ENCODE results near the gene OST4.
A peak's percentile ranks its signal among the peaks of the same experiment; 100 is the strongest.
"Not testable (repeated sequence)": the region's sequence is repeated elsewhere in the genome, so short reads cannot be mapped to it uniquely, and the experiment has no call there.

OST4 gene

GRCh38 chr2:27071277-27071989, at the start of gene OST4:
Gene OST4 (minus strand): TSS chr2:27071654.
- DNase-seq (ENCODE audit: low read depth in 2 of 2), result peak; percentile 76 to 81

GRCh38 chr2:27119330-27119670, 47.8 kb upstream of the OST4 start:
- not testable (repeated sequence) for DNase-seq (ENCODE audit: low read depth in 2 of 2)

DNA sequence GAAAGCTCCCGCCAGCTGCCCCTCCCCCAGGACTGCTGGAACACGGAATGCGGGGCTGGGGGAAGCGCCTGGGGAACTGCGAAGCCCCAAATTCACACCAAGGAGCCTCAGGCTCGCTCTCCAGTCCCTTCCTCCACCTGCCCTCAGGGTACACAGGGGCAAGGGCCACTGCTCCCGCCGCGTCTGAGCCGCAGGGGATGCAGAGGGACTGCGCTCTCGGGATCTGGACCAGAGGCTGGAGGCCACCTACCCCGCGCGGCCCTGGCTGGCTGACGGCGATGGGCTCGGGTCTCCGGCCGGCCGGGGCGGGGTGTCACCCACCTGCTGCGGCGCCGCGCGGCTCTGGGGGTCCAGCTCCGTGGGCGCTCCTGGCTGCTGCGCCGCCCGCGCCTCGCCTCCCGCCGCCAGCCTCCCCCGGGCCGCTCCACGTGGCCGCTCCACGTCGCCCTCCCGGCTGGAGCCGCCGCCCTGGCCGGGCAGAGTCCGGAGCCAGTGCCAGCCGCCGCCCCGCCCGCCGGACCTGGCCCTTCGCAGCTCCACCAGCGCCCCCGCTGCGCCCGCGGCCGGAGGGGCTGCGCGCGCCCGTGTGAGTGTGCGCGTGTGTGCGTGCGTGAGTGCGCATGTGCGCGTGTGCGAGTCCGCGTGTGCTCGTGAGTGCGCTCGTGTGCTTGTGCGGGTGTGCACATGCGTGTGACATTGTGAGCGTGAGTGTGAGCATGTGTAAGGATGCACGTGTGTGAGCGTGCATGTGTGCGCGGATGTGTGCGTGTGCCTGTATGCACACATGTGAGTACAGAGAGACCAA, 47.3 kb upstream of the OST4 start, which contains the start of gene CGREF1:
TSS of gene CGREF1 (minus strand) at position 604 of the 805 bp plus-strand sequence. CDS start 14,762 bp downstream, outside the sequence.
- DNase-seq (ENCODE audit: low read depth in 2 of 2), result no peak

DNA sequence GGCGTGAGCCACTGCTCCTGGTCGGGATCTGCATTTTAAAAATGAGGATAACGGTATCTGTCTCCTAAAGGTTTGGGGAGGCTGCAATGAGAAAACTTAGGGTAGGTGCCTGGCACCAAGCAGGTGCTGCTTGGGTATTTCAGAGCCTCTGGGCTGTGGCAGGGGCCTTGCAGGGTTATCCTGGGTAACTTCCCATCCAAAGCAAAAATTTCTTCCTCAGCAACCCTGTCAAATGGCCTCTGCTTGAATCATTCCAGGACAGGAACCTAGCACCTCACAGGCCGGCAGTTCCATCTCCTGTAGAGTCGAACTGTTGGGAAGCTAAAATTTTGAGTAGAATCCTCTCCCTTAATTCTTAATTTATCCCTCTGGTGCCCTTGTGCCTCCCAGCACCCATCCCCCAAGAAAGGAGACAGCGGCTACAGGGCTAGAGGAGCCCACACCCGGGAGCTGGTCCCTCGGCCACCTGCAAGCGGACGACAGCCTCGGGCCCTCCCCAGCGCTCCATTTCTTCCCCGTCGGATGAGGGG, 46.6 kb upstream of the OST4 start:
- DNase-seq (ENCODE audit: low read depth in 2 of 2), result no peak

- no peak for DNase-seq (ENCODE audit: low read depth in 2 of 2)
Measured at GRCh38 chr2:27115519-27115918, 44.1 kb upstream of the OST4 start.

DNA sequence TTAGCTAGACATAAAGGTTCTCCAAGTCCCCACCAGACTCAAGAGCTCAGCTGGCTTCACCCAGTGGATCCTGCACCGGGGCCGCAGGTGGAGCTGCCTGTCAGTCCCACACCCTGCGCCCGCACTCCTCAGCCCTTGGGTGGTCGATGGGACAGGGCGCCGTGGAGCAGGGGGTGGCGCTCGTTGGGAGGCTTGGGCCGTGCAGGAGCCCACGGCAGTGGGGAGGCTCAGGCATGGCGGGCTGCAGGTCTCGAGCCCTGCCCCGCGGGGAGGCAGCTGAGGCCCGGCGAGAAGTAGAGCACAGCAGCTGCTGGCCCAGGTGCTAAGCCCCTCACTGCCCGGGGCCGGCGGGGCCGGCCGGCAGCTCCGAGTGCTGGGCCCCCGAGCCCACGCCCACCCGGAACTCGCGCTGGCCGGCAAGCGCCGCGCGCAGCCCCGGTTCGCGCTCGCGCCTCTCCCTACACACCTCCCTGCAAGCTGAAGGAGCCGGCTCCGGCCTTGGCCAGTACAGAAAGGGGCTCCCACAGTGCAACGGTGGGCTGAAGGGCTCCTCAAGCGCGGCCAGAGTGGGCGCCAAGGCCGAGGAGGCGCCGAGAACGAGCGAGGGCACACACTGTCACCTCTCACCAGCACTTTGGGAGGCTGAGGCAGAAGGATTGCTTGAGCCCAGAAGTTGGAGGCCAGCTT, 40.1 kb upstream of the OST4 start:
- DNase-seq (ENCODE audit: low read depth in 2 of 2), result not testable (repeated sequence)

GRCh38 chr2:27110603-27111352, 39.3 kb upstream of the OST4 start:
- not testable (repeated sequence) for DNase-seq (ENCODE audit: low read depth in 2 of 2)

DNA sequence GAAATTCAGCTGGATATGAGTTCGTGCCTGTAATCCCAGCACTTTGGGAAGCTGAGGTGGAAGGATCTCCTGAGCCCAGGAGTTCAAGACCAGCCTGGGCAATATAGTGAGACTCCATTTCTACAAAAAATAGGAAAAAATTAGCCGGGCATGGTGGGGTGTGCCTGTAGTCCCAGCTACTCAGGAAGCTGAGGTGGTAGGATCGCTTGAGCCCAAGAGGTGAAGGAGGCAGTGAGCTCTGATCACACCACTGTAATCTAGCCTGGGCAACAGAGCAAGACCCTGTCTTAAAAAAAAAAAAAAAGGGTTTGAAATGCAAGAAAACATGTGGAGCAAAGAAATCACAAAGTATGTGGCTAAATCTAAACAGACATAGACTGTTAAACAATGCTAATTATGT, 37.6 kb upstream of the OST4 start:
- no peak for DNase-seq (ENCODE audit: low read depth in 2 of 2)

- no peak for DNase-seq (ENCODE audit: low read depth in 2 of 2)
Measured at GRCh38 chr2:27108221-27108620, 36.8 kb upstream of the OST4 start.

GRCh38 chr2:27105981-27106380, 34.5 kb upstream of the OST4 start:
- no peak for DNase-seq (ENCODE audit: low read depth in 2 of 2)

- DNase-seq (ENCODE audit: low read depth in 2 of 2), result no peak
Measured at GRCh38 chr2:27102329-27102728, 30.9 kb upstream of the OST4 start.

GRCh38 chr2:27100036-27100435, 28.6 kb upstream of the OST4 start:
- no peak for DNase-seq (ENCODE audit: low read depth in 2 of 2)

DNA sequence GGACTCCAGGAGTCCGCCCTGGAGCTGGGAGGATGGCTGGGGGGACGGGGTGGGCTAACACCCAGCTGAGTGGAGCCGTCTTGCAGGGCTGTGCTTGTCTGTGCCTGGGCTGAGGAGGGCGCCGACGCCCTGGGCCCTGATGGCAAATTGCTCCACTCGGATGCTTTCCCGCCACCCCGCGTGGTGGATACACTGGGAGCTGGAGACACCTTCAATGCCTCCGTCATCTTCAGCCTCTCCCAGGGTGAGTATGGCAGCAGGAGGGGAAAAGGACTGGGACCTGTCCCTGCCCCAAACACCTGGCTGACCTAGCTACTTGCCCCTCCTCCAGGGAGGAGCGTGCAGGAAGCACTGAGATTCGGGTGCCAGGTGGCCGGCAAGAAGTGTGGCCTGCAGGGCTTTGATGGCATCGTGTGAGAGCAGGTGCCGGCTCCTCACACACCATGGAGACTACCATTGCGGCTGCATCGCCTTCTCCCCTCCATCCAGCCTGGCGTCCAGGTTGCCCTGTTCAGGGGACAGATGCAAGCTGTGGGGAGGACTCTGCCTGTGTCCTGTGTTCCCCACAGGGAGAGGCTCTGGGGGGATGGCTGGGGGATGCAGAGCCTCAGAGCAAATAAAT, 28.0 kb upstream of the OST4 start:
- no peak for DNase-seq (ENCODE audit: low read depth in 2 of 2)

DNA sequence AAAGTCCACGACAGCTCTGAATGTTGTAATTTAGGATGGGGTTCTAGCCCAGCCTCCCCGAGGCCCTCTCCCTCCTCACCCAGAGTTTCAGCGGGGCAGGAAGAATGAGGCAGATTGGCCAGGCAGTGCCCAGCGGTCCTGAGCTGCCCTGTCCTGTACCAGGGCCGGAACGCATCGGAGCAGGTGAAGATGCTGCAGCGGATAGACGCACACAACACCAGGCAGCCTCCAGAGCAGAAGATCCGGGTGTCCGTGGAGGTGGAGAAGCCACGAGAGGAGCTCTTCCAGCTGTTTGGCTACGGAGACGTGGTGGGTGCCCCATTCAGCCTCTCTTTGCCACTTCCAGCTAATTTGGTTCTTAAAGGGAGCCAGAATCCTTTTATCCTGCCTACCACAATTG, 25.9 kb upstream of the OST4 start:
- DNase-seq (ENCODE audit: low read depth in 2 of 2), result no peak

GRCh38 chr2:27096748-27097297, 25.4 kb upstream of the OST4 start:
- no peak for DNase-seq (ENCODE audit: low read depth in 2 of 2)

GRCh38 chr2:27095745-27096651, 24.5 kb upstream of the OST4 start:
- no peak for DNase-seq (ENCODE audit: low read depth in 2 of 2)

DNA sequence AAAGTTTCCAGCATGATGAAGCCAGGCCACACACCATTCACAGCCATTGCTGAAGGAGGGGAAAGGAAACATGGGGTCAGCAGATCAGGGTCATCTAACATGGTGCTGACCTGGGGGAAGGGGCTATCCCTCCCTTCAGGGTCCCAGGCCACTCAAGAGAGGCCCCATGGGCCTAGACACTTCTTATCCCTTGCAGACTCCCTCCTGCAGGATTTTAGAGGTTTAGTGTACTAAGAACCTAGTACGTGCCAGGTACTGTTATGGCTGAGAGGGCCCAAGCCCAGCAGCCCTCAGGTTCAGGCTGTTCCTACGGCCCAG, 23.9 kb upstream of the OST4 start:
- no peak for DNase-seq (ENCODE audit: low read depth in 2 of 2)

GRCh38 chr2:27094353-27094984, 23.0 kb upstream of the OST4 start:
- DNase-seq (ENCODE audit: low read depth in 2 of 2), result no peak

All from activated CD8-positive, alpha-beta memory T cell treated with anti-CD3 and anti-CD28 coated beads for 4 hours (primary cell).